Esophagus squamous epithelium (tissue), 4 donors: ENCODE results near the gene ACP5.

ENCODE experiments used
- POLR2A ChIP-seq, 4 donors: fragments of 450-650 bp; IDR thresholded peaks; one replicate each; pipeline ENCODE4 v1.6.1; 2017; ENCODE audit warnings: antibody characterized with exemption in 4 of 4, mild to moderate bottlenecking in 4 of 4, moderate library complexity in 3 of 4
- TF ChIP-seq, protein P1 (sequence below), 6 experiments: fragments of 450-650 bp in 4 of 6; fragments of 200-600 bp in 2 of 6; sonication (generic) in 2 of 6; IDR thresholded peaks; one replicate each; pipeline ENCODE4 v1.5.1; 2016 to 2019; ENCODE audit warnings: antibody characterized with exemption in 6 of 6, mild to moderate bottlenecking in 4 of 6, moderate library complexity in 4 of 6

DNA sequence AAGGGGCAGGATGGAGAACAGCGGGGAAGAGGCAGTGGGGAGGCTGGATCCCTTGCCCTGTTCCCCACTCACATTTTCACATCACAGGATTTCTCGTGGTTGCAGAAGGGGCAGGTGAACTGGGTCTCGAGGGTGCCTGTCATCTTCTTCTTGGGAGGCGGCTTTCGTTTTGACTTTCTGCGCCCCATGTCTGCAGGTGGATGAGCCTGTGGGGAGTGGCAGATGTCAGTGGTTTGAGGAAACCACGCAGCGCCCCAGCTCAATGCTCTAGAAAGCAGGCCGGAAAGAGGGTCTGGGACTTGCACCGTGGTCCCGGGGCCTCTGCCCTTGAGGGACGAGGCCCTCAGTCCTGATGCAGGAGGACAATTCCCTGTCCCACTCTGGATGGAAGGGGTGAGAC is 23.3 kb downstream of the ACP5 start:
- TF ChIP-seq POLR2A (IDR thresholded peaks at IDR 0.05) = no peak
- TF ChIP-seq, protein P1, sequence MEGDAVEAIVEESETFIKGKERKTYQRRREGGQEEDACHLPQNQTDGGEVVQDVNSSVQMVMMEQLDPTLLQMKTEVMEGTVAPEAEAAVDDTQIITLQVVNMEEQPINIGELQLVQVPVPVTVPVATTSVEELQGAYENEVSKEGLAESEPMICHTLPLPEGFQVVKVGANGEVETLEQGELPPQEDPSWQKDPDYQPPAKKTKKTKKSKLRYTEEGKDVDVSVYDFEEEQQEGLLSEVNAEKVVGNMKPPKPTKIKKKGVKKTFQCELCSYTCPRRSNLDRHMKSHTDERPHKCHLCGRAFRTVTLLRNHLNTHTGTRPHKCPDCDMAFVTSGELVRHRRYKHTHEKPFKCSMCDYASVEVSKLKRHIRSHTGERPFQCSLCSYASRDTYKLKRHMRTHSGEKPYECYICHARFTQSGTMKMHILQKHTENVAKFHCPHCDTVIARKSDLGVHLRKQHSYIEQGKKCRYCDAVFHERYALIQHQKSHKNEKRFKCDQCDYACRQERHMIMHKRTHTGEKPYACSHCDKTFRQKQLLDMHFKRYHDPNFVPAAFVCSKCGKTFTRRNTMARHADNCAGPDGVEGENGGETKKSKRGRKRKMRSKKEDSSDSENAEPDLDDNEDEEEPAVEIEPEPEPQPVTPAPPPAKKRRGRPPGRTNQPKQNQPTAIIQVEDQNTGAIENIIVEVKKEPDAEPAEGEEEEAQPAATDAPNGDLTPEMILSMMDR (IDR thresholded peaks at IDR 0.05) = no peak
